BE2C (cell line): ENCODE measurements around the gene POLR1D.

Experiments used
- DNase-seq: peaks from one replicate; pipeline ENCODE4 v3.0.0-alpha.2; 2020
- H3K27me3 ChIP-seq: fragments of 250-450 bp; sonication (Bioruptor Pico); 2 replicates; pipeline ENCODE4 v1.5.1; 2020; ENCODE audit warnings: mild to moderate bottlenecking
- H3K36me3 ChIP-seq: fragments of 250-450 bp; sonication (Bioruptor Pico); 2 replicates; pipeline ENCODE4 v1.5.1; 2020; ENCODE audit warnings: mild to moderate bottlenecking
- H3K4me1 ChIP-seq: fragments of 250-450 bp; sonication (Bioruptor Pico); 2 replicates; pipeline ENCODE4 v1.5.1; 2020
- H3K4me3 ChIP-seq: 2 replicates; pipeline ENCODE4 v1.5.1; 2011; ENCODE audit warnings: low read depth, low read length
- H3K9me3 ChIP-seq: fragments of 250-450 bp; sonication (Bioruptor Pico); 2 replicates; pipeline ENCODE4 v1.5.1; 2020
- TF ChIP-seq, protein P1 (sequence below): IDR thresholded peaks from 2 replicates; pipeline ENCODE4 v1.5.1; 2012; ENCODE audit warnings: mild to moderate bottlenecking, low read depth, low read length

Gene POLR1D

DNA sequence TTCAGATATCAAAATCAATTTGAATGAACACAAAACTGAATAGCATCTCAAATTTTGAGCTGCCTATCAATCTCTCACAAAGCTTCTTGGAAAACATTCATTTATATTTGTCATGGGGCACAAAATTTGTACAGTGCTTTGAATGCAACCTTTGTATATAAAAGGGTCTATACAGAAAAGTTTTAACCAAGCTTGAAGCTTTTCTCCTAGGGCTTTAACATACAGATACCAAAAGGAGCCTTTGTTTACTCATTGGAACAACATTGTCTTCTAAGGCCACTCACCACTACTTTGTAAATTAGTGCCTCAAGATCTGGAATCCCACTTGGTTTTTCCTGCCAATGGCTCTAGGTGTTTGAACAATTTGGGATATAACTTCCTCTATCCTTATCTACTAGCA lies 22.6 kb upstream of the POLR1D start:
- TF ChIP-seq, protein P1, sequence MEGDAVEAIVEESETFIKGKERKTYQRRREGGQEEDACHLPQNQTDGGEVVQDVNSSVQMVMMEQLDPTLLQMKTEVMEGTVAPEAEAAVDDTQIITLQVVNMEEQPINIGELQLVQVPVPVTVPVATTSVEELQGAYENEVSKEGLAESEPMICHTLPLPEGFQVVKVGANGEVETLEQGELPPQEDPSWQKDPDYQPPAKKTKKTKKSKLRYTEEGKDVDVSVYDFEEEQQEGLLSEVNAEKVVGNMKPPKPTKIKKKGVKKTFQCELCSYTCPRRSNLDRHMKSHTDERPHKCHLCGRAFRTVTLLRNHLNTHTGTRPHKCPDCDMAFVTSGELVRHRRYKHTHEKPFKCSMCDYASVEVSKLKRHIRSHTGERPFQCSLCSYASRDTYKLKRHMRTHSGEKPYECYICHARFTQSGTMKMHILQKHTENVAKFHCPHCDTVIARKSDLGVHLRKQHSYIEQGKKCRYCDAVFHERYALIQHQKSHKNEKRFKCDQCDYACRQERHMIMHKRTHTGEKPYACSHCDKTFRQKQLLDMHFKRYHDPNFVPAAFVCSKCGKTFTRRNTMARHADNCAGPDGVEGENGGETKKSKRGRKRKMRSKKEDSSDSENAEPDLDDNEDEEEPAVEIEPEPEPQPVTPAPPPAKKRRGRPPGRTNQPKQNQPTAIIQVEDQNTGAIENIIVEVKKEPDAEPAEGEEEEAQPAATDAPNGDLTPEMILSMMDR = no peak
- no peaks in the 10 kb centered on the region; the same call in 1 of the 2 replicates for H3K36me3 ChIP-seq
- DNase-seq = no peak
- H3K4me1 ChIP-seq = peaks cover 27% of the 10 kb centered on the region
- H3K9me3 ChIP-seq = no peaks in the 10 kb centered on the region
- H3K27me3 ChIP-seq = no peaks in the 10 kb centered on the region
- H3K4me3 ChIP-seq = no peak overlapping the region

DNA sequence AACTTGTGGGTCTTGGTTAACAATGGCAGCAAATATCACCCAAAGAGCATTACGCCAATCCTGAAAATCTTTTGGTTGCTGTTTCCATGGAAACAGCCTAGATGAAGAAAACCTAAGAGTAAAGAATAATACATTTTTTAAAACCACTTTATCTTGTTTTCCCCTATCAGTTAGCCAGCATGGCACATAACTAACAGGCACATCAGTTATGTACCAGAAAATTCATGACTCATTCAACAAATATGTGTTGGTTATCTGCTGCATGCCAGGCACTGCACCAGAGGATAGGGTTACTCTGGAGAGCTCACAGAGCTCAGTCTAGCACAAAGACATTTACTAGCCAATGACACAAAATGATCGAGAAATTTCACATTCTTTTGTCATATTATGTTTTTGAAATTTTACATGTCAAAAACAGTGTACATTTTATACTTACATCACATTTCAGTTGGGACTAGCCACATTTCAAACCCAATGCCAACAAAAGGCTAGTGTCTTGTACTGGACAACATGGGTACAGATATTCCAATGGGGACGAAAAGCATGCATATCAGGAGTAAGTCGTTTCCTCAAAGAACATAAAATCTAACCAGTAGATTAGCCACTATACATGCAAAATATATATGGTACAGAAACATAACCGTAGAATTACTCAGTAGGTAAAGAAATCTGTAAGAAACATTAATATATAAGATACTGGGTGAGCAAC lies 21.7 kb upstream of the POLR1D start:
- peaks cover 24% of the 10 kb centered on the region for H3K4me1 ChIP-seq
- no peaks in the 10 kb centered on the region for H3K27me3 ChIP-seq
- H3K36me3 ChIP-seq = no peaks in the 10 kb centered on the region; the same call in 1 of the 2 replicates
- TF ChIP-seq, protein P1 = no peak
- DNase-seq = peak; percentile 27
- H3K9me3 ChIP-seq = no peaks in the 10 kb centered on the region
- no peak overlapping the region for H3K4me3 ChIP-seq

DNA sequence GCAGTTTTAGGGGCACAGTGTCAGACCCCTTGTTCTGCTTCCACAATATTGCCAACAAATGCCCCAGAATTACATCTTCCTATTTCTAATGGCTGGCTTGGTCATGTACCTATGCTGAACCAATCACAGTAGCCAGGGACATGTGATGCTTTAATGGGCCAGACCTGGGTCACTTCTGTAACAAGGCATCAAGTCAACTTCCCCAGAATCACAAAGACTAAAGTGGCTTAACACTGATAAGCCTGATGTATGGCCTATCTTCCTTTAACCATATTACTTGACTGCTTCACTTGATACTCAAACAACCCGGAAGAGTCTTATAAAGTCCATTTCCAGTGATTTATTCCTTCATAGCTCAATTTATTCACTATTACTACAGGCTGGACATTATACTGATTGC lies 21.0 kb upstream of the POLR1D start:
- Histone ChIP-seq H3K27me3 (no peaks in the 10 kb centered on the region), H3K4me1 (peaks cover 29% of the 10 kb centered on the region), H3K36me3 (no peaks in the 10 kb centered on the region; the same call in 1 of the 2 replicates), H3K9me3 (no peaks in the 10 kb centered on the region), H3K4me3 (no peak overlapping the region)
- no peak for DNase-seq
- TF ChIP-seq, protein P1 = no peak

DNA sequence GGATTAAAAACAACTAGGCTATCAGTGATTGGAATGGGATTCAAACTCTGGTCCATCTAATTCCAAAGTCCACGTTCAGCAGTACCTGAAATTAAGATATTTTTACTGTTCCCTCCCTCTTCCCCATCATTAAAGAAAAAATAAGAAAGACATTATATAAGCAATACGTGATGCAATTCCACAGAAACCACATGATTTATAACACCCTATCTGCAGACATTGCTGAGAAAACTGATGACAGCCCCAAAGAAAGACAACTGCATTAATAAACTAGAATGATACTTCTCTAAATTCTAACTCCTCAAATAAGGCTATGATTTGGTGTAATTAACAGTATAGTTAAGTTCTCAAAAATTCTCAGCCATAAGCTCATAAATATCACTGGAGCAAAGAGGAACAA lies 20.5 kb upstream of the POLR1D start:
- Histone ChIP-seq H3K9me3 (no peaks in the 10 kb centered on the region), H3K27me3 (no peaks in the 10 kb centered on the region), H3K4me1 (peaks cover 32% of the 10 kb centered on the region), H3K36me3 (no peaks in the 10 kb centered on the region; the same call in 1 of the 2 replicates), H3K4me3 (no peak overlapping the region)
- DNase-seq = no peak
- TF ChIP-seq, protein P1 = no peak

DNA sequence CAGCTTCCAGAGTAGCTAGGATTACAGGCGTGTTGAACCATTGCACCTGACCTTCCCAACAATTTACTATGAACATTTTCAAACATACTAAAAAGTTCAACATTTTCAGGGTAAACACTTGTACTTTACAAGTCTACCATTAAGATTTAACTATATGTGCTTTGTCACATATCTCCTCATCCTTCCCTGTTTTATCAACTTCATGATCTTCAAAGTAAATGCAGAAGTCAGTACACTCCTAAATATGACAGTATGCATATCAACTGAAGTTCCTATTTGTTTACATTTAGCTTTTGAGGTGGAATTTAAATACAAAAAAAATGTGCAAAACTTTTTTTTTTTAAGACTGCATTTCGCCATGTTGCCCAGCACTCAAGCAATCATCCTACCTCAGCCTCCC lies 19.9 kb upstream of the POLR1D start:
- H3K27me3 ChIP-seq = no peaks in the 10 kb centered on the region
- H3K4me1 ChIP-seq = peaks cover 32% of the 10 kb centered on the region
- H3K36me3 ChIP-seq = no peaks in the 10 kb centered on the region; the same call in 1 of the 2 replicates
- no peaks in the 10 kb centered on the region for H3K9me3 ChIP-seq
- DNase-seq = no peak
- TF ChIP-seq, protein P1 = no peak
- H3K4me3 ChIP-seq = no peak overlapping the region

DNA sequence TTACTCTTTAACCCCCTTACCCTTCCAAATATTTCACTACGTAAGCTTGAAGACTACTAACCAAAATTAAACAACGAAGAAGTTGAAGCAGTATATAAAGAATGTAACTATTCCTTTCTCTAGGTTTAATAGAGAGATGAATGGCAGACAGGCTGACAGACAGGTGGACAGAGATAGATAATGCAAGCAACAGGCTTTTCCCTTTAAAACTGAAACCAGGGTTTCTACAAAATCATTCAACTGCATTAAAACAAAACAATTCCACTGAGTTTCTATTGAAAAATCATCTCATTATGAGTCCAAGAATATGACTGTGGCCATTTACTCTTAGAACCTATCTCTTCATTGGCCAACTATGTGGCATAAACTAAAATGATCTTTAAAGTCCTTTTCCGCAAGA lies 16.6 kb upstream of the POLR1D start:
- DNase-seq = no peak
- H3K4me1 ChIP-seq = peaks cover 32% of the 10 kb centered on the region
- no peaks in the 10 kb centered on the region for H3K27me3 ChIP-seq
- H3K36me3 ChIP-seq = no peaks in the 10 kb centered on the region; the same call in 1 of the 2 replicates
- no peaks in the 10 kb centered on the region for H3K9me3 ChIP-seq
- H3K4me3 ChIP-seq = no peak overlapping the region
- TF ChIP-seq, protein P1 = no peak
